HUES6 (cell line): ENCODE results near the gene TNF.

Experiments used
- H3K27ac ChIP-seq: 2 replicates; pipeline ENCODE4 v1.7.0; 2013; ENCODE audit warnings: low read depth, mild to moderate bottlenecking, low read length, inconsistent platforms
- H3K27me3 ChIP-seq: 2 replicates; pipeline ENCODE4 v1.6.1; 2013; ENCODE audit warnings: low read length; ENCODE audit not compliant: control insufficient read depth, insufficient read depth
- H3K36me3 ChIP-seq: 2 replicates; pipeline ENCODE4 v1.6.1; 2013; ENCODE audit warnings: low read length; ENCODE audit not compliant: control insufficient read depth, insufficient read depth
- H3K4me1 ChIP-seq: 2 replicates; pipeline ENCODE4 v1.6.1; 2013; ENCODE audit warnings: low read length; ENCODE audit not compliant: control insufficient read depth, insufficient read depth
- H3K4me3 ChIP-seq: 2 replicates; pipeline ENCODE4 v1.5.1; 2013; ENCODE audit warnings: low read depth, low read length
- H3K9ac ChIP-seq: one replicate; pipeline ENCODE4 v1.6.1; 2013; ENCODE audit warnings: mild to moderate bottlenecking, low read length
- H3K9me3 ChIP-seq: 2 replicates; pipeline ENCODE4 v1.6.1; 2013; ENCODE audit warnings: low read depth, low read length; ENCODE audit not compliant: control insufficient read depth, insufficient read depth

TNF gene

DNA sequence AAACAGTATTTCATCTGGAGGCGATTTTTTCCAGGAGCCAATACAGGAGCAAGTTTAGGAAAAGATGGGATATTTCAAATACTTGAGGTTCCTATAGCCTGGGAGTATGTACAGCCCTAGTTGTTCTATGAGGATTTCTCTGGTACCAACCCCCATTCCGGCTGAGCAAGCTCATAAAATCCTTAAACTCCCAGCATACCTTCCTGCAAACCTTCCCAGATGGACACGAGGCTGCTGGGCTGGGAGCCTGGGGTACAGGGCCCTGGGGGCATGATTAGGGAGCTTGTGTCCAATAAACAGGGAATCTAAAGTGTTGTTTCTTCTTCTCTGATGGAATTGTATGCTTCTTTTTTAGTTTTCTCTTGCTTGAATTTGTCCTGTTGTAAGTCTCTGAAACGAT is 46.6 kb downstream of the TNF start:
- Histone ChIP-seq H3K27ac (peak overlapping the region; percentile 99), H3K4me1 (peaks cover 6% of the 10 kb centered on the region), H3K36me3 (peaks cover 59% of the 10 kb centered on the region), H3K9me3 (no peaks in the 10 kb centered on the region), H3K27me3 (no peaks in the 10 kb centered on the region), H3K9ac (peak overlapping the region; percentile 98), H3K4me3 (peak overlapping the region; percentile 74)

GRCh38 chr6:31622684-31623091 is 47.3 kb downstream of the TNF start:
- no peaks in the 10 kb centered on the region for H3K27me3 ChIP-seq
- no peak overlapping the region for H3K9ac ChIP-seq
- no peak overlapping the region for H3K27ac ChIP-seq
- H3K9me3 ChIP-seq = no peaks in the 10 kb centered on the region
- peaks cover 66% of the 10 kb centered on the region for H3K36me3 ChIP-seq
- H3K4me1 ChIP-seq = peaks cover 6% of the 10 kb centered on the region
- H3K4me3 ChIP-seq = peak overlapping the region; percentile 74

DNA sequence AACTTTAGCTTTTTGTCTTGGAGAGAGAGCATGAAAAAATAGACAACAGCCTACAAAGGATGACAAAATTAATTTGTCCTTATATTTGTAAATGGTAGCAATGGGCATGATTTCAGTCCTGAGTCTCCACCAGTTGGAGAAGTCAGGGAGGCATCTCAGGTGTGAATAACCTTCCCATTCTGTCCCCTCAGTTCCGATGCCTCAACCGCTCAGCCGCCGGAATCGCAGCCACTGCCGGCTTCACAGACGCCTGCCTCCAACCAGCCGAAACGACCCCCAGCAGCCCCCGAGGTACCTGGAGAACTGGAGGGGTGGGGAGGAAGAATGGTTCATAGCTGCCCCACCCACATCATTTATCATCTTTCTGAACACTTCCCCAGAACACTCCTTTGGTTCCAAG is 48.7 kb downstream of the TNF start:
- Histone ChIP-seq H3K9me3 (no peaks in the 10 kb centered on the region), H3K4me1 (peaks cover 6% of the 10 kb centered on the region), H3K36me3 (peaks cover 80% of the 10 kb centered on the region), H3K4me3 (no peak overlapping the region), H3K27me3 (no peaks in the 10 kb centered on the region), H3K27ac (no peak overlapping the region), H3K9ac (no peak overlapping the region)

DNA sequence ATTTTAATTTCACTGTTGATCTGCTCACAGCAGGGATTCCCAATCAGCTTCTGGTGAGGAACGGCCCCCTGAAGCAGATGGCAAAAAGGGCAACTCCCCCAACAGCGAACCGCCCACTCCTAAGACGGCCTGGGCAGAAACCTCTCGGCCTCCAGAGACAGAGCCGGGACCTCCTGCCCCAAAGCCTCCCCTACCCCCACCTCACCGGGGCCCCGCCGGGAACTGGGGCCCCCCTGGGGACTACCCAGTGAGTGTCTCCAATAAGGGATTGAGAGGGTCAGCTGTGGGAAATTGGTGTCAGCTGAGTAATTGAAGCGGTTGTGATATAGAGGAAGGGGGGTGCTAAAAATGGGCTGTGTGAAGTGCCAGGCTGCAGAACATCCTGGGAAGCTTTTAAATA is 51.6 kb downstream of the TNF start:
- no peak overlapping the region for H3K4me3 ChIP-seq
- no peak overlapping the region for H3K9ac ChIP-seq
- H3K36me3 ChIP-seq = peaks cover 100% of the 10 kb centered on the region
- H3K9me3 ChIP-seq = no peaks in the 10 kb centered on the region
- no peak overlapping the region for H3K27ac ChIP-seq
- H3K4me1 ChIP-seq = peaks cover 6% of the 10 kb centered on the region
- no peaks in the 10 kb centered on the region for H3K27me3 ChIP-seq

- peaks cover 100% of the 10 kb centered on the region for H3K36me3 ChIP-seq
- no peaks in the 10 kb centered on the region for H3K27me3 ChIP-seq
- H3K9ac ChIP-seq = no peak overlapping the region
- H3K9me3 ChIP-seq = no peaks in the 10 kb centered on the region
- H3K4me1 ChIP-seq = no peaks in the 10 kb centered on the region
- no peak overlapping the region for H3K27ac ChIP-seq
- H3K4me3 ChIP-seq = no peak overlapping the region
Observed at GRCh38 chr6:31627690-31628287, 52.4 kb downstream of the TNF start.
